Placental epithelial cell (primary cell): ENCODE data around the gene PPIAL4G. TPM values are rescaled to one million over a fixed set of nuclear protein-coding genes. Genes with fewer than 3 reads are reported as not detected.

ENCODE experiments used
- small RNA-seq: library from RNA; depleted of rRNA; stranded (forward); fragments of <200 nt; gene quantifications from one replicate; pipeline ENCODE3, GENCODE V24; 2012
- total RNA-seq: library from RNA; depleted of rRNA; stranded (reverse); fragments of >200 nt; gene quantifications from 2 replicates; pipeline ENCODE4 v1.2.3, GENCODE V29; 2012

Gene PPIAL4G
- not detected in 2 replicates for total RNA-seq

DNA sequence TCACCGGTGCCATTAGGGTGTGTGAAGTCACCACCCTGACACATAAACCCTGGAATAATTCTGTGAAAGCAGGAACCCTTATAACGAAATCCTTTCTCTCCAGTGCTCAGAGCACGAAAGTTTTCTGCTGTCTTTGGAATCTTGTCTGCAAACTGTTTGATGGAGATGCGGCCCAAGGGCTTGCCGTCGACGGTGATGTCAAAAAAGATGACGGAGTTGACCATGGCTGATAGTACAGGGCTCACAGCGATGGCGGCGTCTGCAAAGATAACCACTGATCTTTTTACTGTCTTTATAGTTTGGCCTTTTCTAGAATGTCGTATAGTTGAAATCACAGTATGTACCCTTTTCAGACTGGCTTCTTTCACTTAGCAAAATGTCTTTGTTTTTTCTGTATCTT is at the start of gene PPIAL4G:
TSS of gene PPIAL4G (minus strand) at position 274 of the 400 bp plus-strand sequence. CDS start at position 224, 50 bp downstream.

Small RNA genes within 50 kb of the gene (small RNA-seq; reads per million reads assigned to genes)
- gene RF00003: 75.4 reads per million, percentile 98 among the genes with 10 or more reads in this experiment

Other genes with a start within 250 kb of the PPIAL4G start
- 15.3 and 23.6 TPM in 2 replicates for gene NBPF14, start 112.7 kb upstream of the PPIAL4G start, total RNA-seq